ENCODE results near the gene GOLIM4.

- TF ChIP-seq CTCF (IDR thresholded peaks at IDR 0.05; ENCODE audit: poor library complexity, severe bottlenecking) (no peak), REST (IDR thresholded peaks at IDR 0.05; ENCODE audit: borderline replicate concordance) (no peak), EP300 (conservative IDR thresholded peaks at IDR 0.05; ENCODE audit: poor library complexity, severe bottlenecking) (no peak)
These were observed 30.2 kb downstream of the GOLIM4 start for GRCh38 chr3:168065569-168065968.

Measured in neural cell (in vitro differentiated cells).